SK-N-SH treated with all-trans-retinoic acid at 6 μM for 48 hours (cell line): ENCODE results near the gene TSSK2.

Experiments
- ARNTL ChIP-seq: fragments of 450-650 bp; formaldehyde crosslinking; IDR thresholded peaks from 2 replicates; pipeline ENCODE4 v1.5.0; 2020; ENCODE audit warnings: low read depth, mild to moderate bottlenecking, moderate library complexity, borderline replicate concordance
- PPARA ChIP-seq: fragments of 250-450 bp; sonication (Bioruptor Pico); IDR thresholded peaks from 2 replicates; pipeline ENCODE4 v1.5.0; 2020; ENCODE audit warnings: mild to moderate bottlenecking, borderline replicate concordance
- RARB ChIP-seq: fragments of 250-450 bp; sonication (Bioruptor Pico); IDR thresholded peaks from 2 replicates; pipeline ENCODE4 v1.8.0; 2021; ENCODE audit warnings: mild to moderate bottlenecking, moderate library complexity
- TCF4 ChIP-seq: fragments of 250-450 bp; sonication (Bioruptor Pico); IDR thresholded peaks from 2 replicates; pipeline ENCODE4 v1.8.0; 2021; ENCODE audit warnings: mild to moderate bottlenecking, moderate library complexity, borderline replicate concordance
- ZFP3 ChIP-seq: fragments of 250-450 bp; sonication (Bioruptor Pico); IDR thresholded peaks from 2 replicates; pipeline ENCODE4 v1.5.0; 2020; ENCODE audit warnings: mild to moderate bottlenecking, moderate library complexity
- ZNF70 ChIP-seq: fragments of 450-650 bp; formaldehyde crosslinking; IDR thresholded peaks from 2 replicates; pipeline ENCODE4 v1.5.0; 2020; ENCODE audit warnings: mild to moderate bottlenecking, moderate library complexity
- TF ChIP-seq, protein P1 (sequence below): fragments of 250-450 bp; sonication (Bioruptor Pico); IDR thresholded peaks from 2 replicates; pipeline ENCODE4 v1.8.0; 2020; ENCODE audit warnings: mild to moderate bottlenecking, moderate library complexity, borderline replicate concordance

DNA sequence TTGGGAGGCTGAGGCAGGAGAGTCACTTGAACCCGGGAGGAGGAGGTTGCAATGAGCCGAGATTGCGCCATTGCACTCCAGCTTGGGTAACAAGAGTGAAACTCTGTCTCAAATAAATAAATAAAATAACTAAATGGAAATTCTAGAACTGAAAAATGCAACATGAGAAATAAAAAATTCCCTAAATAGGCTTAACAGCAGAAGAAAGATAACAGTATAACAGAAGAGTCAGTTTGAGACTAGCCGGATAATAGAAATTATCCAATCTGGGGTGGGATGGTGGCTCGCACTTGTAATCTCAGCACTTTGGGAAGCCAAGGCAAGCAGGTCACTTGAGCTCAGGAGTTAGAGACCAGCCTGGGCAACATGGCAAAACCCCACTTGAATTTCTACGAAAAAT is 33.3 kb downstream of the TSSK2 start:
- TF ChIP-seq, protein P1, sequence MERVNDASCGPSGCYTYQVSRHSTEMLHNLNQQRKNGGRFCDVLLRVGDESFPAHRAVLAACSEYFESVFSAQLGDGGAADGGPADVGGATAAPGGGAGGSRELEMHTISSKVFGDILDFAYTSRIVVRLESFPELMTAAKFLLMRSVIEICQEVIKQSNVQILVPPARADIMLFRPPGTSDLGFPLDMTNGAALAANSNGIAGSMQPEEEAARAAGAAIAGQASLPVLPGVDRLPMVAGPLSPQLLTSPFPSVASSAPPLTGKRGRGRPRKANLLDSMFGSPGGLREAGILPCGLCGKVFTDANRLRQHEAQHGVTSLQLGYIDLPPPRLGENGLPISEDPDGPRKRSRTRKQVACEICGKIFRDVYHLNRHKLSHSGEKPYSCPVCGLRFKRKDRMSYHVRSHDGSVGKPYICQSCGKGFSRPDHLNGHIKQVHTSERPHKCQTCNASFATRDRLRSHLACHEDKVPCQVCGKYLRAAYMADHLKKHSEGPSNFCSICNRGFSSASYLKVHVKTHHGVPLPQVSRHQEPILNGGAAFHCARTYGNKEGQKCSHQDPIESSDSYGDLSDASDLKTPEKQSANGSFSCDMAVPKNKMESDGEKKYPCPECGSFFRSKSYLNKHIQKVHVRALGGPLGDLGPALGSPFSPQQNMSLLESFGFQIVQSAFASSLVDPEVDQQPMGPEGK (CRISPR knock-in tag) = no peak
- no peak for TF ChIP-seq ARNTL (CRISPR knock-in tag)
- TF ChIP-seq TCF4 (CRISPR knock-in tag) = no peak
- TF ChIP-seq ZNF70 = no peak
- no peak for TF ChIP-seq PPARA (CRISPR knock-in tag)
- TF ChIP-seq RARB = no peak
- TF ChIP-seq ZFP3 (CRISPR knock-in tag) = no peak
